ENCODE results near the gene PTPRN2. TPM values are rescaled to one million over a fixed set of nuclear protein-coding genes. Genes with fewer than 3 reads are reported as not detected.

PTPRN2 gene
- total and polyA plus RNA-seq, 2 of the 8 experiments (the other 6 are each of a cell fraction or from before 2014, with no cell fraction given) = 2.6 to 4.5 TPM

- H3K27me3 ChIP-seq (replicated peaks in 1 of 4; ENCODE audit: control insufficient read depth in 3 of 4, extremely low read depth in 1 of 4, insufficient read depth in 3 of 4, low read length in 3 of 4) = no peaks in the 10 kb centered on the region
- H2BK12ac ChIP-seq (ENCODE audit: low read depth, low read length) = no peak overlapping the region
- H3K79me2 ChIP-seq (ENCODE audit: control insufficient read depth in 1 of 2, insufficient read depth in 2 of 2, low read length in 2 of 2) = no peaks in the 10 kb centered on the region
- 87% methylated on average over 24 of the region's 24 CpGs; no CpG with 5 or more reads in 1 of the 2 experiments for WGBS, 2 experiments (ENCODE audit: extremely low coverage in 1 of 2, insufficient coverage in 1 of 2, insufficient read length in 1 of 2, insufficient replicate concordance in 2 of 2, low coverage in 1 of 2, low lambda C conversion rate in 2 of 2, missing lambda C conversion rate in 1 of 2)
- no peak overlapping the region for H2BK120ac ChIP-seq (replicated peaks; ENCODE audit: low read depth, low read length)
- H3K36me3 ChIP-seq (ENCODE audit: control insufficient read depth in 2 of 4, insufficient read depth in 4 of 4, low read length in 3 of 4) = no peaks in the 10 kb centered on the region
- no peak overlapping the region for H2AFZ ChIP-seq (ENCODE audit: low read length)
- no peaks in the 10 kb centered on the region for H3K79me1 ChIP-seq (ENCODE audit: low read depth, low read length)
- no peak overlapping the region for H3K9ac ChIP-seq (replicated peaks in 1 of 4; ENCODE audit: extremely low read depth in 1 of 4, low read depth in 3 of 4, low read length in 3 of 4)
- H3K4ac ChIP-seq (replicated peaks; ENCODE audit: insufficient read length, low read depth, low read length) = no peak overlapping the region
- no peaks in the 10 kb centered on the region for H4K20me1 ChIP-seq (replicated peaks in 1 of 2; ENCODE audit: control insufficient read depth in 1 of 2, insufficient read depth in 2 of 2, low read length in 2 of 2)
- no peak overlapping the region for H4K91ac ChIP-seq (replicated peaks; ENCODE audit: insufficient read length, low read length)
- H3K4me3 ChIP-seq (ENCODE audit: extremely low read depth in 1 of 4, insufficient read depth in 2 of 4, low read depth in 3 of 4, low read length in 4 of 4) = no peak overlapping the region
- DNase-seq (ENCODE audit: low read depth in 1 of 2, low spot score in 2 of 2) (no peak), FAIRE-seq (no peak)
- ChIA-PET CTCF (ENCODE audit: partially characterized antibody) (interaction anchor here (0.6 to 5.1 kb wide), 4 partner anchors 13 to 540 kb away, joined by 3 to 51 read pairs (median 26); no protein-coding TSS in a partner anchor), POLR2A (ENCODE audit: partially characterized antibody) (no interaction called here)
- H2BK20ac ChIP-seq (ENCODE audit: low read length) = no peak overlapping the region
- H3K23me2 ChIP-seq (ENCODE audit: low read depth, low read length) = no peaks in the 10 kb centered on the region
- no peak overlapping the region for H4K5ac ChIP-seq (ENCODE audit: insufficient read length, low read depth, low read length)
- no peaks in the 10 kb centered on the region; a peak in 1 of 4 replicates for H3K9me3 ChIP-seq (ENCODE audit: insufficient read depth in 2 of 2, low read depth in 1 of 2, low read length in 1 of 2)
- H2AK5ac ChIP-seq (ENCODE audit: low read depth, low read length) = no peak overlapping the region
- H2BK15ac ChIP-seq (ENCODE audit: low read length) = no peak overlapping the region
- H3K27ac ChIP-seq (ENCODE audit: low read depth, low read length) = no peak overlapping the region
- H3K14ac ChIP-seq (ENCODE audit: insufficient read length) = no peak overlapping the region
- H3K56ac ChIP-seq (replicated peaks; ENCODE audit: insufficient read length, low read depth, low read length) = no peak overlapping the region
- no peak overlapping the region for H2BK5ac ChIP-seq (ENCODE audit: low read depth, low read length)
- no peak overlapping the region for H3K4me2 ChIP-seq (ENCODE audit: insufficient read depth in 1 of 2, low read depth in 2 of 2, low read length in 2 of 2)
- no peak overlapping the region for H3K23ac ChIP-seq (ENCODE audit: insufficient read length)
- no peak overlapping the region for H3K18ac ChIP-seq (ENCODE audit: extremely low read depth, low read length)
- peaks cover 0 to 4% (median 0%) of the 10 kb centered on the region in 4 experiments; a peak in 2 of 7 replicates for H3K4me1 ChIP-seq (replicated peaks in 1 of 4; ENCODE audit: control insufficient read depth in 3 of 4, insufficient read depth in 4 of 4, low read length in 3 of 4)
- H4K8ac ChIP-seq (ENCODE audit: extremely low read depth, insufficient read depth, low read length) = no peak overlapping the region; the same call in 1 of the 2 replicates
- TF ChIP-seq PHF8 (conservative IDR thresholded peaks at IDR 0.05; ENCODE audit: low read depth, low read length) (no peak), POLR2AphosphoS5 (IDR thresholded peaks at IDR 0.05; ENCODE audit: low read depth, low read length) (no peak), KDM4A (IDR thresholded peaks at IDR 0.05; ENCODE audit: low read depth, low read length, severe bottlenecking) (no peak), TCF12 (IDR thresholded peaks at IDR 0.05; ENCODE audit: low read depth, low read length) (no peak), POU5F1 (IDR thresholded peaks at IDR 0.05; ENCODE audit: low read depth, low read length) (no peak), SIX5 (IDR thresholded peaks at IDR 0.05; ENCODE audit: low read depth, low read length) (no peak), RAD21 (IDR thresholded peaks at IDR 0.05 in 1 of 2, conservative IDR thresholded peaks at IDR 0.05 in 1 of 2; ENCODE audit: low read depth in 2 of 2, low read length in 2 of 2) (no peak), ATF3 (IDR thresholded peaks at IDR 0.05; ENCODE audit: insufficient read depth, low read depth, low read length) (no peak)
Measured at GRCh38 chr7:158411232-158411950, 176.2 kb downstream of the PTPRN2 start.

Measured in H1 (cell line).